Kasumi-1 (cell line): ENCODE results near the gene TNFRSF1A.

Source experiments
- DNase-seq, 2 experiments: peaks; one replicate each; lab custom pipeline; 2025; lab: John Stamatoyannopoulos, UW

The TNFRSF1A gene

GRCh38 chr12:6323340-6323994 is 18.4 kb downstream of the TNFRSF1A start:
- DNase-seq: peak; percentile 61 to 63

GRCh38 chr12:6322969-6323339 is 18.9 kb downstream of the TNFRSF1A start:
- no peak for DNase-seq

GRCh38 chr12:6322352-6322751 is 19.5 kb downstream of the TNFRSF1A start:
- no peak for DNase-seq

- no peak for DNase-seq
These were observed 20.0 kb downstream of the TNFRSF1A start for GRCh38 chr12:6321905-6322304.

- no peak for DNase-seq
These were observed 22.4 kb downstream of the TNFRSF1A start for GRCh38 chr12:6319446-6319845.

GRCh38 chr12:6318440-6318879 is 23.4 kb downstream of the TNFRSF1A start:
- DNase-seq: no peak

GRCh38 chr12:6317693-6318439 is 24.0 kb downstream of the TNFRSF1A start:
- no peak for DNase-seq

- DNase-seq: no peak
These were observed 24.8 kb downstream of the TNFRSF1A start for GRCh38 chr12:6316921-6317692.

- DNase-seq: no peak
These were observed 25.9 kb downstream of the TNFRSF1A start for GRCh38 chr12:6315704-6316597.

- DNase-seq: no peak
These were observed 26.7 kb downstream of the TNFRSF1A start for GRCh38 chr12:6315184-6315583.

GRCh38 chr12:6314776-6315175 is 27.1 kb downstream of the TNFRSF1A start:
- no peak for DNase-seq

GRCh38 chr12:6313326-6313940 is 28.4 kb downstream of the TNFRSF1A start:
- DNase-seq: no peak

- DNase-seq: no peak
These were observed 29.1 kb downstream of the TNFRSF1A start for GRCh38 chr12:6312529-6313325.

GRCh38 chr12:6311822-6312528 is 29.9 kb downstream of the TNFRSF1A start:
- DNase-seq: no peak

GRCh38 chr12:6310771-6311610 is 30.9 kb downstream of the TNFRSF1A start:
- DNase-seq: no peak

- peak; percentile 15 to 41 for DNase-seq
These were observed 34.3 kb downstream of the TNFRSF1A start for GRCh38 chr12:6307529-6307928.

- DNase-seq: no peak
These were observed 35.2 kb downstream of the TNFRSF1A start for GRCh38 chr12:6306599-6307220.

- no peak for DNase-seq
These were observed 35.7 kb downstream of the TNFRSF1A start for GRCh38 chr12:6306151-6306550.
